Measurements from ENCODE around the gene ISCA2. TPM values are rescaled to one million over a fixed set of nuclear protein-coding genes. Genes with fewer than 3 reads are reported as not detected.

Gene ISCA2
- total RNA-seq, 1 experiment from 2014 or later: 26.9 TPM

GRCh38 chr14:74505831-74506230 is 12.3 kb downstream of the ISCA2 start:
- DNase-seq: no peak
- H3K27me3 Mint-ChIP-seq (ENCODE audit: unreplicated experiment): peaks cover 22% of the 10 kb centered on the region
- intact Hi-C loops (cut with micrococcal nuclease; ENCODE audit: unreplicated experiment): no loop called here
- no peak overlapping the region for H3K27ac Mint-ChIP-seq (ENCODE audit: unreplicated experiment)
- no peak for TF ChIP-seq CTCF (IDR thresholded peaks at IDR 0.05; ENCODE audit: unreplicated experiment)
- H3K4me1 Mint-ChIP-seq (ENCODE audit: low read depth, unreplicated experiment): no peaks in the 10 kb centered on the region
- BruUV-seq (replicated peaks): no TSS peak
- peaks cover 6% of the 10 kb centered on the region for H3K36me3 Mint-ChIP-seq (ENCODE audit: insufficient read depth, unreplicated experiment)
- H3K9me3 Mint-ChIP-seq (ENCODE audit: low read depth, unreplicated experiment): no peaks in the 10 kb centered on the region
- no peak overlapping the region for H3K4me3 Mint-ChIP-seq (ENCODE audit: low read depth, unreplicated experiment)
- CTCF ChIA-PET: no interaction called here

DNA sequence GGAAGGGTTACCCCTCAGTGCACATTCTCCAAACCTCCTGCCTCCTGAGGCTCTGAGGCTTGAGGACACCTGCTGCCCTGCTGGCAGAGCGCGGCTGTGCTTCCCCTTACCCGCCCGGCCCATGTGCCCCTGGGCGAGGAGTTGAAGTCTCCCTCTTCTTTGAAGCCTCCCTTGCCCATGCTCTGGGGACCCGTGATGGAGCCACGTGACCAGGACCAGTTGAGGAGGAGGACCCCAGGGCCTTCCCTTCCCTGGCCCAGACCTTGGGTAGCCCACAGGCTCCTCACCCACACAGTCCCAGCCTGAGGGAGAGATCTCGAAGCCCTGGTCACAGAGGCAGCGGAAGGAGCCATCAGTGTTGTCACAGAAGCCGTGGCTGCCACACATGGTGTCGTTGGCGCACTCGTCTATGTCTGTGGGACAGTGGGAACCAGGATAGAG is 12.9 kb downstream of the ISCA2 start:
- Mint-ChIP-seq H3K9me3 (ENCODE audit: low read depth, unreplicated experiment) (no peaks in the 10 kb centered on the region), H3K4me3 (ENCODE audit: low read depth, unreplicated experiment) (no peak overlapping the region), H3K27ac (ENCODE audit: unreplicated experiment) (no peak overlapping the region), H3K4me1 (ENCODE audit: low read depth, unreplicated experiment) (no peaks in the 10 kb centered on the region), H3K27me3 (ENCODE audit: unreplicated experiment) (peaks cover 28% of the 10 kb centered on the region), H3K36me3 (ENCODE audit: insufficient read depth, unreplicated experiment) (peaks cover 6% of the 10 kb centered on the region)
- intact Hi-C loops (cut with micrococcal nuclease; ENCODE audit: unreplicated experiment): no loop called here
- no TSS peak for BruUV-seq (replicated peaks)
- CTCF ChIA-PET: no interaction called here
- no peak for TF ChIP-seq CTCF (IDR thresholded peaks at IDR 0.05; ENCODE audit: unreplicated experiment)
- DNase-seq: no peak

DNA sequence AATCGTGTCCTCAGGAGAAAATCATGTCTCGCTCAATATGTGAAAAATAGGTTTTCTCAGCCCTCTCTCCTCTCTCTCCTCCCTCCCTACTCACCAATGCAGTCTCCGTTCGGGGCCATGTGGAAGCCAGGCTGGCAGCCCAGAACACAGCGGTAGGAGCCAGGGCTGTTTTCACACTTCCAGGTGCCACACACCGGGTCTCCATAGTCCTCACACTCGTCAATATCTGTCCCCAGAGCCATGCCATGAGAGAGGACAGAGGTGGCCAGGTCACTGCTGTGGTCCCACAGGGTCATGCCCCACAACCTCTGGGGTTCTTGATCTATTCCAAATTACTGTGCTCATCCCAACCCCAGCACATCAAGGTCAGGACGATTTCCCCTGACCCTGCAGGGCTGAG is 13.5 kb downstream of the ISCA2 start:
- BruUV-seq (replicated peaks): no TSS peak
- CTCF ChIA-PET: no interaction called here
- H3K4me3 Mint-ChIP-seq (ENCODE audit: low read depth, unreplicated experiment): no peak overlapping the region
- no peak for DNase-seq
- H3K27me3 Mint-ChIP-seq (ENCODE audit: unreplicated experiment): peaks cover 34% of the 10 kb centered on the region
- intact Hi-C loops (cut with micrococcal nuclease; ENCODE audit: unreplicated experiment): no loop called here
- no peak for TF ChIP-seq CTCF (IDR thresholded peaks at IDR 0.05; ENCODE audit: unreplicated experiment)
- no peaks in the 10 kb centered on the region for H3K9me3 Mint-ChIP-seq (ENCODE audit: low read depth, unreplicated experiment)
- no peak overlapping the region for H3K27ac Mint-ChIP-seq (ENCODE audit: unreplicated experiment)
- H3K36me3 Mint-ChIP-seq (ENCODE audit: insufficient read depth, unreplicated experiment): peaks cover 5% of the 10 kb centered on the region
- H3K4me1 Mint-ChIP-seq (ENCODE audit: low read depth, unreplicated experiment): no peaks in the 10 kb centered on the region

DNA sequence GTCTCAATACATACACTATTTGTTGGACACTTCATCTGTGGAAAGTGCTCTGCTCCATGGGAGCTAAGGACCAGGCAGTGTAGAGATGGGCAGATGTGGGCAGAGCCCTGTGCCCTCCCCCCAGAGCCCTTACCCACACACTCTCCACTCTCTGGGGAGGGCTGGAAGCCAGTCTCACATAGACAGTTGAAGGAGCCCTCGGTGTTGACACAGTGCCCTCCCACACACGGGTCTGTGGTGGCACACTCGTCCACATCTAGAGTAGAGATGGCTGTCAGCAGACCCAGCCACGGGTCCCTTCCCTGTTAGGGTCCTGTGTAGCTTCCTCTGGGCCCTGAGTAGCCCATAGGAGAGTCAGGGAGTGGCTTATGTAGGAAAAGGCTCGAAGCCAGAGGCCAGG is 14.3 kb downstream of the ISCA2 start:
- no peak for DNase-seq
- no peaks in the 10 kb centered on the region for H3K36me3 Mint-ChIP-seq (ENCODE audit: insufficient read depth, unreplicated experiment)
- H3K27ac Mint-ChIP-seq (ENCODE audit: unreplicated experiment): no peak overlapping the region
- intact Hi-C loops (cut with micrococcal nuclease; ENCODE audit: unreplicated experiment): no loop called here
- peaks cover 34% of the 10 kb centered on the region for H3K27me3 Mint-ChIP-seq (ENCODE audit: unreplicated experiment)
- H3K9me3 Mint-ChIP-seq (ENCODE audit: low read depth, unreplicated experiment): no peaks in the 10 kb centered on the region
- H3K4me3 Mint-ChIP-seq (ENCODE audit: low read depth, unreplicated experiment): no peak overlapping the region
- no TSS peak for BruUV-seq (replicated peaks)
- no peaks in the 10 kb centered on the region for H3K4me1 Mint-ChIP-seq (ENCODE audit: low read depth, unreplicated experiment)
- TF ChIP-seq CTCF (IDR thresholded peaks at IDR 0.05; ENCODE audit: unreplicated experiment): no peak
- CTCF ChIA-PET: interaction anchor here (0.7 kb wide), 1 partner anchor 24 kb away, joined by 4 read pairs; no protein-coding TSS in a partner anchor

All from Calu3 (cell line).